H1 (cell line): ENCODE measurements around the gene COQ7. TPM values are rescaled to one million over a fixed set of nuclear protein-coding genes. Genes with fewer than 3 reads are reported as not detected.

ENCODE experiments used
- CTCF ChIA-PET: fragments of 300-600 bp; sonication (Branson Sonifier 250); formaldehyde crosslinking; loops from one replicate; lab custom pipeline; 2021; ENCODE audit not compliant: partially characterized antibody; lab: Charles Lee
- POLR2A ChIA-PET: fragments of 300-600 bp; sonication (Branson Sonifier 250); formaldehyde crosslinking; loops from one replicate; lab custom pipeline; 2021; ENCODE audit warnings: inconsistent platforms; ENCODE audit not compliant: partially characterized antibody; lab: Charles Lee
- DNase-seq, 2 experiments: peaks; one replicate each; pipeline versions ENCODE4 v3.0.0 to v3.0.0-alpha.2; 2010 to 2022; ENCODE audit warnings: low spot score in 2 of 2, low read depth in 1 of 2, mixed read lengths in 1 of 2
- FAIRE-seq: peaks from 2 replicates; lab custom pipeline; 2011; peaks lifted over from hg19 to GRCh38; lab: Jason Lieb, UNC
- H2AFZ ChIP-seq: 2 replicates; pipeline ENCODE4 v1.8.1; 2012; ENCODE audit warnings: low read length, inconsistent platforms
- H2AK5ac ChIP-seq: 2 replicates; pipeline ENCODE4 v1.6.1; 2013; ENCODE audit warnings: low read depth, low read length
- H2BK120ac ChIP-seq: replicated peaks from 2 replicates; pipeline ENCODE3; 2013; ENCODE audit warnings: low read depth, low read length, inconsistent platforms
- H2BK12ac ChIP-seq: 2 replicates; pipeline ENCODE4 v1.6.1; 2013; ENCODE audit warnings: low read depth, low read length
- H2BK15ac ChIP-seq: 2 replicates; pipeline ENCODE4 v1.6.1; 2013; ENCODE audit warnings: low read length
- H2BK20ac ChIP-seq: 2 replicates; pipeline ENCODE4 v1.6.1; 2013; ENCODE audit warnings: low read length
- H2BK5ac ChIP-seq: 2 replicates; pipeline ENCODE4 v1.6.1; 2013; ENCODE audit warnings: low read depth, low read length
- H3K14ac ChIP-seq: 2 replicates; pipeline ENCODE4 v1.6.1; 2013; ENCODE audit warnings: inconsistent platforms; ENCODE audit not compliant: insufficient read length
- H3K18ac ChIP-seq: 2 replicates; pipeline ENCODE4 v1.6.1; 2013; ENCODE audit warnings: low read length; ENCODE audit errors: extremely low read depth
- H3K23ac ChIP-seq: 2 replicates; pipeline ENCODE4 v1.6.1; 2013; ENCODE audit warnings: inconsistent platforms; ENCODE audit not compliant: insufficient read length
- H3K23me2 ChIP-seq: 2 replicates; pipeline ENCODE4 v1.6.1; 2013; ENCODE audit warnings: low read depth, low read length
- H3K27ac ChIP-seq: 2 replicates; pipeline ENCODE4 v1.6.1; 2011; ENCODE audit warnings: low read depth, low read length, inconsistent platforms
- H3K27me3 ChIP-seq, 4 experiments: replicated peaks in 1 of 4; 1 replicate in 1 of 4; 2 replicates in 3 of 4; pipeline versions ENCODE4 v1.6.1 to v1.8.1; 2011 to 2013; ENCODE audit warnings: low read length in 3 of 4, mild to moderate bottlenecking in 3 of 4, inconsistent platforms in 2 of 4, mixed read lengths in 2 of 4, moderate library complexity in 1 of 4; ENCODE audit not compliant: control insufficient read depth in 3 of 4, insufficient read depth in 3 of 4; ENCODE audit errors: extremely low read depth in 1 of 4
- H3K36me3 ChIP-seq, 4 experiments: 2 replicates each; pipeline versions ENCODE4 v1.6.1 to v1.8.1; 2011 to 2013; ENCODE audit warnings: mild to moderate bottlenecking in 4 of 4, low read length in 3 of 4, moderate library complexity in 2 of 4, control low read depth in 1 of 4, inconsistent platforms in 1 of 4; ENCODE audit not compliant: insufficient read depth in 4 of 4, control insufficient read depth in 2 of 4
- H3K4ac ChIP-seq: replicated peaks from 2 replicates; pipeline ENCODE3; 2013; ENCODE audit warnings: low read length, low read depth, mixed read lengths, inconsistent platforms; ENCODE audit not compliant: insufficient read length
- H3K4me1 ChIP-seq, 4 experiments: replicated peaks in 1 of 4; 1 replicate in 1 of 4; 2 replicates in 3 of 4; pipeline versions ENCODE4 v1.6.1 to v1.8.1; 2011 to 2013; ENCODE audit warnings: low read length in 3 of 4, inconsistent platforms in 2 of 4, mixed read lengths in 1 of 4; ENCODE audit not compliant: insufficient read depth in 4 of 4, control insufficient read depth in 3 of 4
- H3K4me2 ChIP-seq, 2 experiments: 2 replicates each; pipeline versions ENCODE4 v1.6.1 to v1.8.1; 2011 to 2013; ENCODE audit warnings: low read depth in 2 of 2, low read length in 2 of 2, control low read depth in 1 of 2, inconsistent platforms in 1 of 2, mild to moderate bottlenecking in 1 of 2; ENCODE audit not compliant: insufficient read depth in 1 of 2
- H3K4me3 ChIP-seq, 4 experiments: fragments of 200-600, 300-600 bp in 1 of 4; sonication (generic), shearing (Covaris generic), sonication (Bioruptor Twin) in 1 of 4; 2 replicates each; pipeline versions ENCODE4 v1.5.1 to v1.8.1; 2011 to 2016; ENCODE audit warnings: low read length in 4 of 4, low read depth in 3 of 4, control low read depth in 2 of 4, inconsistent platforms in 2 of 4, mild to moderate bottlenecking in 2 of 4, mixed read lengths in 1 of 4, moderate library complexity in 1 of 4; ENCODE audit not compliant: insufficient read depth in 2 of 4; ENCODE audit errors: extremely low read depth in 1 of 4
- H3K56ac ChIP-seq: replicated peaks from 2 replicates; pipeline ENCODE3; 2013; ENCODE audit warnings: low read depth, mild to moderate bottlenecking, mixed read lengths, low read length, inconsistent platforms; ENCODE audit not compliant: insufficient read length
- H3K79me1 ChIP-seq: 2 replicates; pipeline ENCODE4 v1.6.1; 2013; ENCODE audit warnings: low read depth, low read length, control low read depth
- H3K79me2 ChIP-seq, 2 experiments: 2 replicates each; pipeline versions ENCODE4 v1.6.1 to v1.8.1; 2012 to 2013; ENCODE audit warnings: low read length in 2 of 2, mild to moderate bottlenecking in 2 of 2, inconsistent platforms in 1 of 2; ENCODE audit not compliant: insufficient read depth in 2 of 2, control insufficient read depth in 1 of 2
- H3K9ac ChIP-seq, 4 experiments: replicated peaks in 1 of 4; 1 replicate in 1 of 4; 2 replicates in 3 of 4; pipeline versions ENCODE4 v1.6.1 to v1.8.1; 2011 to 2013; ENCODE audit warnings: low read depth in 3 of 4, low read length in 3 of 4, control low read depth in 2 of 4, mild to moderate bottlenecking in 2 of 4, moderate library complexity in 2 of 4, inconsistent platforms in 1 of 4; ENCODE audit errors: extremely low read depth in 1 of 4
- H3K9me3 ChIP-seq, 2 experiments: 2 replicates each; pipeline versions ENCODE4 v1.6.1 to v1.8.1; 2012 to 2013; ENCODE audit warnings: mild to moderate bottlenecking in 2 of 2, moderate library complexity in 2 of 2, control low read depth in 1 of 2, inconsistent platforms in 1 of 2, low read depth in 1 of 2, low read length in 1 of 2, mixed read lengths in 1 of 2; ENCODE audit not compliant: insufficient read depth in 2 of 2
- H4K20me1 ChIP-seq, 2 experiments: replicated peaks in 1 of 2; 2 replicates each; pipeline versions ENCODE3 to v1.8.1; 2011 to 2013; ENCODE audit warnings: inconsistent platforms in 2 of 2, low read length in 2 of 2, mild to moderate bottlenecking in 1 of 2; ENCODE audit not compliant: insufficient read depth in 2 of 2, control insufficient read depth in 1 of 2
- H4K5ac ChIP-seq: 2 replicates; pipeline ENCODE4 v1.6.1; 2013; ENCODE audit warnings: low read length, low read depth, mixed read lengths, inconsistent platforms; ENCODE audit not compliant: insufficient read length
- H4K8ac ChIP-seq: 2 replicates; pipeline ENCODE4 v1.8.0; 2013; ENCODE audit warnings: mild to moderate bottlenecking, moderate library complexity, low read length, inconsistent platforms; ENCODE audit not compliant: insufficient read depth; ENCODE audit errors: extremely low read depth
- H4K91ac ChIP-seq: replicated peaks from 2 replicates; pipeline ENCODE3; 2013; ENCODE audit warnings: low read length, mixed read lengths, inconsistent platforms; ENCODE audit not compliant: insufficient read length
- CEBPB ChIP-seq: IDR thresholded peaks from 2 replicates; pipeline ENCODE4 v1.6.1; 2012; ENCODE audit warnings: low read depth, low read length
- EGR1 ChIP-seq: IDR thresholded peaks from 2 replicates; pipeline ENCODE4 v1.6.1; 2011; ENCODE audit warnings: low read depth, low read length, borderline replicate concordance
- EZH2 ChIP-seq: fragments of 200-600 bp; sonication (generic); IDR thresholded peaks from 2 replicates; pipeline ENCODE4 v1.7.1; 2012; ENCODE audit warnings: low read depth, mild to moderate bottlenecking, moderate library complexity, low read length, inconsistent platforms; ENCODE audit not compliant: severe bottlenecking
- GABPA ChIP-seq: IDR thresholded peaks from 2 replicates; pipeline ENCODE4 v1.6.1; 2011; ENCODE audit warnings: mild to moderate bottlenecking, low read length, moderate library complexity, borderline replicate concordance; ENCODE audit not compliant: insufficient read depth
- KDM4A ChIP-seq: IDR thresholded peaks from one replicate; pipeline ENCODE4 v1.7.1; 2012; ENCODE audit warnings: low read depth, mild to moderate bottlenecking, moderate library complexity, low read length, inconsistent platforms; ENCODE audit not compliant: severe bottlenecking
- RNF2 ChIP-seq: fragments of 200-900, 300-1000 bp; sonication (generic); IDR thresholded peaks from 2 replicates; pipeline ENCODE4 v1.7.1; 2016; ENCODE audit warnings: borderline replicate concordance, low read depth, mild to moderate bottlenecking, antibody characterized with exemption, low read length; ENCODE audit not compliant: poor library complexity, severe bottlenecking; ENCODE audit errors: missing control alignments
- SIN3A ChIP-seq, 2 experiments: IDR thresholded peaks in 1 of 2; conservative IDR thresholded peaks in 1 of 2; 2 replicates each; pipeline ENCODE4 v1.6.1; 2011 to 2012; ENCODE audit warnings: low read length in 2 of 2, improper control_type of control experiment in 1 of 2, low read depth in 1 of 2, mild to moderate bottlenecking in 1 of 2
- SP2 ChIP-seq: IDR thresholded peaks from 2 replicates; pipeline ENCODE4 v1.6.1; 2012; ENCODE audit warnings: mild to moderate bottlenecking, low read length, inconsistent platforms
- TEAD4 ChIP-seq: IDR thresholded peaks from 2 replicates; pipeline ENCODE4 v1.6.1; 2012; ENCODE audit warnings: low read depth, low read length, inconsistent platforms, mixed read lengths
- WGBS, 2 experiments: shearing (Covaris generic) in 1 of 2; methylation state at CpG; one replicate each; pipeline versions ENCODE4 v1.1.6 to v1.1.7; 2013 to 2015; ENCODE audit warnings: low lambda C conversion rate in 2 of 2, mixed read lengths in 2 of 2, inconsistent platforms in 1 of 2, low coverage in 1 of 2, missing lambda C conversion rate in 1 of 2; ENCODE audit not compliant: insufficient replicate concordance in 2 of 2, insufficient coverage in 1 of 2, insufficient read length in 1 of 2; ENCODE audit errors: extremely low coverage in 1 of 2, missing lambda C conversion rate in 1 of 2; 5-methylcytosine and 5-hydroxymethylcytosine counted together
- polyA plus RNA-seq, 7 experiments: library from polyadenylated mRNA; depleted of rRNA in 3 of 7; stranded (reverse) in 5 of 7; unstranded in 2 of 7; fragments of >200 nt in 5 of 7; fragments of 200-250 nt in 2 of 7; gene quantifications; 1 replicate in 5 of 7; 2 replicates in 1 of 7; 4 replicates in 1 of 7; pipeline versions ENCODE4 v1.2.1 to v1.2.3, GENCODE V29; 2011 to 2013; ENCODE audit warnings: missing spikeins in 2 of 7, mixed read lengths in 2 of 7
- total RNA-seq: library from RNA; stranded (reverse); fragmentation: NEBNext Ultra II Directional; extraction: Animal tissue kit (Norgen Biotek cat#: 25700); gene quantifications from 2 replicates; pipeline ENCODE4 v1.2.1, GENCODE V29; 2021
- TF ChIP-seq, protein P1 (sequence below): IDR thresholded peaks from 2 replicates; pipeline ENCODE4 v1.6.1; 2011; ENCODE audit warnings: low read depth, mild to moderate bottlenecking, low read length; ENCODE audit not compliant: insufficient read depth
- TF ChIP-seq, protein P2 (sequence below): IDR thresholded peaks from 2 replicates; pipeline ENCODE4 v1.6.1; 2012; ENCODE audit warnings: low read length, inconsistent platforms

COQ7 gene
- total and polyA plus RNA-seq, 2 of the 8 experiments (the other 6 are each of a cell fraction or from before 2014, with no cell fraction given), result 7.1 to 15.2 TPM

DNA sequence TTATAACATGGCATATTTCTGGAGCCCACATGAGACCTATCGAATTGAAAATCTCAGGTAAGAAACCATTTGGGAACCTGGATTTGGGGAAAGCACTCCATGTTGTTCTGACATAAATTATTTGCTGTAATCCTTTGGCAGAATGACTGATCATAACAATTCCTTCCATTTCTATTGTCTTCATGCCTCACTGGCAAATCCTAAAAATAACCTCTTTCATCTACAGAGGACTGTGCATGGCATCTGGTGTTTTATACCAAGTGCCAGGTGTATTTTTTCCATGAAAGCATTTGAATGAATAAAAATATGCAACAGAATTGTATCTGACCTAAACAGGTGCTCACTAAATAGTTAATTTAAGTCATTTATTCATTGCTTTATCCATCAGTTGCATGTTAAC, 33.7 kb upstream of the COQ7 start:
- no peaks in the 10 kb centered on the region for H3K79me2 ChIP-seq
- no peaks in the 10 kb centered on the region; the same call in 1 of the 2 replicates for H3K23me2 ChIP-seq
- no peak overlapping the region for H2BK12ac ChIP-seq
- H3K4me2 ChIP-seq, result no peak overlapping the region
- H3K36me3 ChIP-seq, result peaks cover 0 to 2% (median 0%) of the 10 kb centered on the region in 4 experiments; a peak in 1 of 8 replicates
- no peak overlapping the region for H3K56ac ChIP-seq
- no peaks in the 10 kb centered on the region for H3K79me1 ChIP-seq
- no peak overlapping the region for H4K5ac ChIP-seq
- WGBS, 2 experiments, result 78% methylated on average over 1 of the region's 1 CpG; no CpG with 5 or more reads in 1 of the 2 experiments
- H2BK120ac ChIP-seq, result no peak overlapping the region
- ChIA-PET POLR2A (no interaction called here), CTCF (no interaction called here)
- H2AK5ac ChIP-seq, result no peak overlapping the region
- FAIRE-seq, result no peak
- no peaks in the 10 kb centered on the region for H3K9me3 ChIP-seq
- H3K4ac ChIP-seq, result no peak overlapping the region
- no peak for DNase-seq
- no peak overlapping the region for H3K14ac ChIP-seq
- no peak overlapping the region for H3K18ac ChIP-seq
- H3K4me3 ChIP-seq, result no peak overlapping the region
- H2AFZ ChIP-seq, result no peak overlapping the region
- no peak overlapping the region for H4K8ac ChIP-seq
- H3K23ac ChIP-seq, result no peak overlapping the region
- no peak overlapping the region for H2BK15ac ChIP-seq
- H4K91ac ChIP-seq, result no peak overlapping the region
- H2BK20ac ChIP-seq, result no peak overlapping the region
- H3K27me3 ChIP-seq, result no peaks in the 10 kb centered on the region
- H2BK5ac ChIP-seq, result no peak overlapping the region
- H3K4me1 ChIP-seq, result no peaks in the 10 kb centered on the region
- peaks cover 0 to 1% of the 10 kb centered on the region in 2 experiments for H4K20me1 ChIP-seq
- H3K9ac ChIP-seq, result no peak overlapping the region
- no peak overlapping the region for H3K27ac ChIP-seq
- TF ChIP-seq KDM4A, result no peak
- no peak for TF ChIP-seq CEBPB
- TF ChIP-seq EZH2, result no peak
- TF ChIP-seq EGR1, result no peak
- TF ChIP-seq, protein P1, sequence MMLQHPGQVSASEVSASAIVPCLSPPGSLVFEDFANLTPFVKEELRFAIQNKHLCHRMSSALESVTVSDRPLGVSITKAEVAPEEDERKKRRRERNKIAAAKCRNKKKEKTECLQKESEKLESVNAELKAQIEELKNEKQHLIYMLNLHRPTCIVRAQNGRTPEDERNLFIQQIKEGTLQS, result no peak
- no peak for TF ChIP-seq GABPA
- TF ChIP-seq SP2, result no peak
- TF ChIP-seq, protein P2, sequence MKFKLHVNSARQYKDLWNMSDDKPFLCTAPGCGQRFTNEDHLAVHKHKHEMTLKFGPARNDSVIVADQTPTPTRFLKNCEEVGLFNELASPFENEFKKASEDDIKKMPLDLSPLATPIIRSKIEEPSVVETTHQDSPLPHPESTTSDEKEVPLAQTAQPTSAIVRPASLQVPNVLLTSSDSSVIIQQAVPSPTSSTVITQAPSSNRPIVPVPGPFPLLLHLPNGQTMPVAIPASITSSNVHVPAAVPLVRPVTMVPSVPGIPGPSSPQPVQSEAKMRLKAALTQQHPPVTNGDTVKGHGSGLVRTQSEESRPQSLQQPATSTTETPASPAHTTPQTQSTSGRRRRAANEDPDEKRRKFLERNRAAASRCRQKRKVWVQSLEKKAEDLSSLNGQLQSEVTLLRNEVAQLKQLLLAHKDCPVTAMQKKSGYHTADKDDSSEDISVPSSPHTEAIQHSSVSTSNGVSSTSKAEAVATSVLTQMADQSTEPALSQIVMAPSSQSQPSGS, result no peak
- TF ChIP-seq SIN3A (conservative IDR thresholded peaks at IDR 0.05 in 1 of 2, IDR thresholded peaks at IDR 0.05 in 1 of 2; ENCODE audit: low read depth in 1 of 2, low read length in 2 of 2), result no peak
- no peak for TF ChIP-seq TEAD4
- no peak for TF ChIP-seq RNF2
